H1 (cell line): ENCODE results near the gene FGD6. TPM values are rescaled to one million over a fixed set of nuclear protein-coding genes. Genes with fewer than 3 reads are reported as not detected.

Source experiments
- CTCF ChIA-PET: fragments of 300-600 bp; sonication (Branson Sonifier 250); formaldehyde crosslinking; loops from one replicate; lab custom pipeline; 2021; ENCODE audit not compliant: partially characterized antibody; lab: Charles Lee
- POLR2A ChIA-PET: fragments of 300-600 bp; sonication (Branson Sonifier 250); formaldehyde crosslinking; loops from one replicate; lab custom pipeline; 2021; ENCODE audit warnings: inconsistent platforms; ENCODE audit not compliant: partially characterized antibody; lab: Charles Lee
- DNase-seq, 2 experiments: peaks; one replicate each; pipeline versions ENCODE4 v3.0.0 to v3.0.0-alpha.2; 2010 to 2022; ENCODE audit warnings: low spot score in 2 of 2, low read depth in 1 of 2, mixed read lengths in 1 of 2
- FAIRE-seq: peaks from 2 replicates; lab custom pipeline; 2011; peaks lifted over from hg19 to GRCh38; lab: Jason Lieb, UNC
- H2AFZ ChIP-seq: 2 replicates; pipeline ENCODE4 v1.8.1; 2012; ENCODE audit warnings: low read length, inconsistent platforms
- H2AK5ac ChIP-seq: 2 replicates; pipeline ENCODE4 v1.6.1; 2013; ENCODE audit warnings: low read depth, low read length
- H2BK120ac ChIP-seq: replicated peaks from 2 replicates; pipeline ENCODE3; 2013; ENCODE audit warnings: low read depth, low read length, inconsistent platforms
- H2BK12ac ChIP-seq: 2 replicates; pipeline ENCODE4 v1.6.1; 2013; ENCODE audit warnings: low read depth, low read length
- H2BK15ac ChIP-seq: 2 replicates; pipeline ENCODE4 v1.6.1; 2013; ENCODE audit warnings: low read length
- H2BK20ac ChIP-seq: 2 replicates; pipeline ENCODE4 v1.6.1; 2013; ENCODE audit warnings: low read length
- H2BK5ac ChIP-seq: 2 replicates; pipeline ENCODE4 v1.6.1; 2013; ENCODE audit warnings: low read depth, low read length
- H3K14ac ChIP-seq: 2 replicates; pipeline ENCODE4 v1.6.1; 2013; ENCODE audit warnings: inconsistent platforms; ENCODE audit not compliant: insufficient read length
- H3K18ac ChIP-seq: 2 replicates; pipeline ENCODE4 v1.6.1; 2013; ENCODE audit warnings: low read length; ENCODE audit errors: extremely low read depth
- H3K23ac ChIP-seq: 2 replicates; pipeline ENCODE4 v1.6.1; 2013; ENCODE audit warnings: inconsistent platforms; ENCODE audit not compliant: insufficient read length
- H3K23me2 ChIP-seq: 2 replicates; pipeline ENCODE4 v1.6.1; 2013; ENCODE audit warnings: low read depth, low read length
- H3K27ac ChIP-seq: 2 replicates; pipeline ENCODE4 v1.6.1; 2011; ENCODE audit warnings: low read depth, low read length, inconsistent platforms
- H3K27me3 ChIP-seq, 4 experiments: replicated peaks in 1 of 4; 1 replicate in 1 of 4; 2 replicates in 3 of 4; pipeline versions ENCODE4 v1.6.1 to v1.8.1; 2011 to 2013; ENCODE audit warnings: low read length in 3 of 4, mild to moderate bottlenecking in 3 of 4, inconsistent platforms in 2 of 4, mixed read lengths in 2 of 4, moderate library complexity in 1 of 4; ENCODE audit not compliant: control insufficient read depth in 3 of 4, insufficient read depth in 3 of 4; ENCODE audit errors: extremely low read depth in 1 of 4
- H3K36me3 ChIP-seq, 4 experiments: 2 replicates each; pipeline versions ENCODE4 v1.6.1 to v1.8.1; 2011 to 2013; ENCODE audit warnings: mild to moderate bottlenecking in 4 of 4, low read length in 3 of 4, moderate library complexity in 2 of 4, control low read depth in 1 of 4, inconsistent platforms in 1 of 4; ENCODE audit not compliant: insufficient read depth in 4 of 4, control insufficient read depth in 2 of 4
- H3K4ac ChIP-seq: replicated peaks from 2 replicates; pipeline ENCODE3; 2013; ENCODE audit warnings: low read length, low read depth, mixed read lengths, inconsistent platforms; ENCODE audit not compliant: insufficient read length
- H3K4me1 ChIP-seq, 4 experiments: replicated peaks in 1 of 4; 1 replicate in 1 of 4; 2 replicates in 3 of 4; pipeline versions ENCODE4 v1.6.1 to v1.8.1; 2011 to 2013; ENCODE audit warnings: low read length in 3 of 4, inconsistent platforms in 2 of 4, mixed read lengths in 1 of 4; ENCODE audit not compliant: insufficient read depth in 4 of 4, control insufficient read depth in 3 of 4
- H3K4me2 ChIP-seq, 2 experiments: 2 replicates each; pipeline versions ENCODE4 v1.6.1 to v1.8.1; 2011 to 2013; ENCODE audit warnings: low read depth in 2 of 2, low read length in 2 of 2, control low read depth in 1 of 2, inconsistent platforms in 1 of 2, mild to moderate bottlenecking in 1 of 2; ENCODE audit not compliant: insufficient read depth in 1 of 2
- H3K4me3 ChIP-seq, 4 experiments: fragments of 200-600, 300-600 bp in 1 of 4; sonication (generic), shearing (Covaris generic), sonication (Bioruptor Twin) in 1 of 4; 2 replicates each; pipeline versions ENCODE4 v1.5.1 to v1.8.1; 2011 to 2016; ENCODE audit warnings: low read length in 4 of 4, low read depth in 3 of 4, control low read depth in 2 of 4, inconsistent platforms in 2 of 4, mild to moderate bottlenecking in 2 of 4, mixed read lengths in 1 of 4, moderate library complexity in 1 of 4; ENCODE audit not compliant: insufficient read depth in 2 of 4; ENCODE audit errors: extremely low read depth in 1 of 4
- H3K56ac ChIP-seq: replicated peaks from 2 replicates; pipeline ENCODE3; 2013; ENCODE audit warnings: low read depth, mild to moderate bottlenecking, mixed read lengths, low read length, inconsistent platforms; ENCODE audit not compliant: insufficient read length
- H3K79me1 ChIP-seq: 2 replicates; pipeline ENCODE4 v1.6.1; 2013; ENCODE audit warnings: low read depth, low read length, control low read depth
- H3K79me2 ChIP-seq, 2 experiments: 2 replicates each; pipeline versions ENCODE4 v1.6.1 to v1.8.1; 2012 to 2013; ENCODE audit warnings: low read length in 2 of 2, mild to moderate bottlenecking in 2 of 2, inconsistent platforms in 1 of 2; ENCODE audit not compliant: insufficient read depth in 2 of 2, control insufficient read depth in 1 of 2
- H3K9ac ChIP-seq, 4 experiments: replicated peaks in 1 of 4; 1 replicate in 1 of 4; 2 replicates in 3 of 4; pipeline versions ENCODE4 v1.6.1 to v1.8.1; 2011 to 2013; ENCODE audit warnings: low read depth in 3 of 4, low read length in 3 of 4, control low read depth in 2 of 4, mild to moderate bottlenecking in 2 of 4, moderate library complexity in 2 of 4, inconsistent platforms in 1 of 4; ENCODE audit errors: extremely low read depth in 1 of 4
- H3K9me3 ChIP-seq, 2 experiments: 2 replicates each; pipeline versions ENCODE4 v1.6.1 to v1.8.1; 2012 to 2013; ENCODE audit warnings: mild to moderate bottlenecking in 2 of 2, moderate library complexity in 2 of 2, control low read depth in 1 of 2, inconsistent platforms in 1 of 2, low read depth in 1 of 2, low read length in 1 of 2, mixed read lengths in 1 of 2; ENCODE audit not compliant: insufficient read depth in 2 of 2
- H4K20me1 ChIP-seq, 2 experiments: replicated peaks in 1 of 2; 2 replicates each; pipeline versions ENCODE3 to v1.8.1; 2011 to 2013; ENCODE audit warnings: inconsistent platforms in 2 of 2, low read length in 2 of 2, mild to moderate bottlenecking in 1 of 2; ENCODE audit not compliant: insufficient read depth in 2 of 2, control insufficient read depth in 1 of 2
- H4K5ac ChIP-seq: 2 replicates; pipeline ENCODE4 v1.6.1; 2013; ENCODE audit warnings: low read length, low read depth, mixed read lengths, inconsistent platforms; ENCODE audit not compliant: insufficient read length
- H4K8ac ChIP-seq: 2 replicates; pipeline ENCODE4 v1.8.0; 2013; ENCODE audit warnings: mild to moderate bottlenecking, moderate library complexity, low read length, inconsistent platforms; ENCODE audit not compliant: insufficient read depth; ENCODE audit errors: extremely low read depth
- H4K91ac ChIP-seq: replicated peaks from 2 replicates; pipeline ENCODE3; 2013; ENCODE audit warnings: low read length, mixed read lengths, inconsistent platforms; ENCODE audit not compliant: insufficient read length
- BCL11A ChIP-seq, 2 experiments: IDR thresholded peaks; one replicate each; pipeline ENCODE4 v1.6.1; 2011; ENCODE audit warnings: low read depth in 2 of 2, low read length in 2 of 2, mild to moderate bottlenecking in 2 of 2
- BRCA1 ChIP-seq: IDR thresholded peaks from 2 replicates; pipeline ENCODE4 v1.6.1; 2012; ENCODE audit warnings: low read depth, low read length, improper control_type of control experiment
- CREB1 ChIP-seq: IDR thresholded peaks from 2 replicates; pipeline ENCODE4 v1.6.1; 2012; ENCODE audit warnings: inconsistent platforms
- GTF2F1 ChIP-seq: IDR thresholded peaks from 2 replicates; pipeline ENCODE4 v1.6.1; 2012; ENCODE audit warnings: low read depth, low read length, improper control_type of control experiment, borderline replicate concordance
- KDM4A ChIP-seq: IDR thresholded peaks from one replicate; pipeline ENCODE4 v1.7.1; 2012; ENCODE audit warnings: low read depth, mild to moderate bottlenecking, moderate library complexity, low read length, inconsistent platforms; ENCODE audit not compliant: severe bottlenecking
- RBBP5 ChIP-seq: IDR thresholded peaks from 2 replicates; pipeline ENCODE4 v1.7.1; 2012; ENCODE audit warnings: low read depth, mild to moderate bottlenecking, inconsistent platforms, low read length, moderate library complexity, borderline replicate concordance
- RXRA ChIP-seq: IDR thresholded peaks from 2 replicates; pipeline ENCODE4 v1.6.1; 2011; ENCODE audit warnings: low read depth, mild to moderate bottlenecking, low read length, moderate library complexity; ENCODE audit not compliant: insufficient read depth
- WGBS, 2 experiments: shearing (Covaris generic) in 1 of 2; methylation state at CpG; one replicate each; pipeline versions ENCODE4 v1.1.6 to v1.1.7; 2013 to 2015; ENCODE audit warnings: low lambda C conversion rate in 2 of 2, mixed read lengths in 2 of 2, inconsistent platforms in 1 of 2, low coverage in 1 of 2, missing lambda C conversion rate in 1 of 2; ENCODE audit not compliant: insufficient replicate concordance in 2 of 2, insufficient coverage in 1 of 2, insufficient read length in 1 of 2; ENCODE audit errors: extremely low coverage in 1 of 2, missing lambda C conversion rate in 1 of 2; 5-methylcytosine and 5-hydroxymethylcytosine counted together
- polyA plus RNA-seq, 7 experiments: library from polyadenylated mRNA; depleted of rRNA in 3 of 7; stranded (reverse) in 5 of 7; unstranded in 2 of 7; fragments of >200 nt in 5 of 7; fragments of 200-250 nt in 2 of 7; gene quantifications; 1 replicate in 5 of 7; 2 replicates in 1 of 7; 4 replicates in 1 of 7; pipeline versions ENCODE4 v1.2.1 to v1.2.3, GENCODE V29; 2011 to 2013; ENCODE audit warnings: missing spikeins in 2 of 7, mixed read lengths in 2 of 7
- total RNA-seq: library from RNA; stranded (reverse); fragmentation: NEBNext Ultra II Directional; extraction: Animal tissue kit (Norgen Biotek cat#: 25700); gene quantifications from 2 replicates; pipeline ENCODE4 v1.2.1, GENCODE V29; 2021

FGD6 gene
- total and polyA plus RNA-seq, 2 of the 8 experiments (the other 6 are each of a cell fraction or from before 2014, with no cell fraction given): 12.2 to 24.3 TPM

GRCh38 chr12:95203487-95204030 lies 13.7 kb downstream of the FGD6 start:
- H3K79me2 ChIP-seq: peaks cover 0 to 75% of the 10 kb centered on the region in 2 experiments; a peak in 3 of 4 replicates
- 88% methylated on average over 1 of the region's 1 CpG; no CpG with 5 or more reads in 1 of the 2 experiments for WGBS, 2 experiments

More at GRCh38 chr12:95203487-95204030, 13.7 kb downstream of the FGD6 start:
- Histone ChIP-seq H3K9me3 (no peaks in the 10 kb centered on the region), H2BK5ac (no peak overlapping the region), H3K9ac (no peak overlapping the region), H4K91ac (no peak overlapping the region), H3K27ac (no peak overlapping the region), H4K5ac (no peak overlapping the region), H4K20me1 (no peaks in the 10 kb centered on the region), H3K14ac (no peak overlapping the region), H2BK12ac (no peak overlapping the region), H3K4ac (no peak overlapping the region), H3K23me2 (no peaks in the 10 kb centered on the region), H2AK5ac (no peak overlapping the region), H2BK20ac (no peak overlapping the region), H2BK15ac (no peak overlapping the region), H4K8ac (no peak overlapping the region), H3K56ac (no peak overlapping the region), H2BK120ac (no peak overlapping the region), H3K4me2 (peak overlapping the region in 1 of 2 experiments; percentile 69; a peak in 1 of 4 replicates), H3K23ac (no peak overlapping the region), H3K27me3 (no peaks in the 10 kb centered on the region), H3K18ac (no peak overlapping the region), H3K79me1 (no peaks in the 10 kb centered on the region), H3K4me1 (peaks cover 2 to 35% (median 29%) of the 10 kb centered on the region in 4 experiments), H3K36me3 (no peaks in the 10 kb centered on the region; a peak in 1 of 8 replicates), H3K4me3 (no peak overlapping the region), H2AFZ (no peak overlapping the region)
- CTCF ChIA-PET: interaction anchor here (1.0 kb wide), 2 partner anchors 13 to 79 kb away, joined by 4 read pairs; no protein-coding TSS in a partner anchor
- FAIRE-seq (no peak), DNase-seq (no peak)
- TF ChIP-seq RXRA: no peak
- no peak for TF ChIP-seq RBBP5
- no peak for TF ChIP-seq GTF2F1
- no peak for TF ChIP-seq BCL11A (IDR thresholded peaks at IDR 0.05; ENCODE audit: low read depth in 2 of 2, low read length in 2 of 2)
- no peak for TF ChIP-seq KDM4A
- TF ChIP-seq CREB1: no peak
- TF ChIP-seq BRCA1: no peak
- POLR2A ChIA-PET: interaction anchor here (7.7 kb wide), 1 partner anchor 15 kb away, joined by 89 read pairs; the partner anchor contains the start of genes FGD6 and VEZT
